HG02981 (cell line): ENCODE results near the gene SLC45A1.

Source experiments
- ATAC-seq: cut with Tn5 transposase; IDR thresholded peaks from one replicate; pipeline ENCODE4 v1.9.1; 2021; ENCODE audit warnings: mild to moderate bottlenecking, moderate library complexity; ENCODE audit not compliant: unreplicated experiment

The SLC45A1 gene

GRCh38 chr1:8352471-8352845, 34.5 kb downstream of the SLC45A1 start:
- no peak for ATAC-seq

- no peak for ATAC-seq
These were observed 35.2 kb downstream of the SLC45A1 start for GRCh38 chr1:8352886-8353785.

GRCh38 chr1:8354038-8354437, 36.1 kb downstream of the SLC45A1 start:
- no peak for ATAC-seq

DNA sequence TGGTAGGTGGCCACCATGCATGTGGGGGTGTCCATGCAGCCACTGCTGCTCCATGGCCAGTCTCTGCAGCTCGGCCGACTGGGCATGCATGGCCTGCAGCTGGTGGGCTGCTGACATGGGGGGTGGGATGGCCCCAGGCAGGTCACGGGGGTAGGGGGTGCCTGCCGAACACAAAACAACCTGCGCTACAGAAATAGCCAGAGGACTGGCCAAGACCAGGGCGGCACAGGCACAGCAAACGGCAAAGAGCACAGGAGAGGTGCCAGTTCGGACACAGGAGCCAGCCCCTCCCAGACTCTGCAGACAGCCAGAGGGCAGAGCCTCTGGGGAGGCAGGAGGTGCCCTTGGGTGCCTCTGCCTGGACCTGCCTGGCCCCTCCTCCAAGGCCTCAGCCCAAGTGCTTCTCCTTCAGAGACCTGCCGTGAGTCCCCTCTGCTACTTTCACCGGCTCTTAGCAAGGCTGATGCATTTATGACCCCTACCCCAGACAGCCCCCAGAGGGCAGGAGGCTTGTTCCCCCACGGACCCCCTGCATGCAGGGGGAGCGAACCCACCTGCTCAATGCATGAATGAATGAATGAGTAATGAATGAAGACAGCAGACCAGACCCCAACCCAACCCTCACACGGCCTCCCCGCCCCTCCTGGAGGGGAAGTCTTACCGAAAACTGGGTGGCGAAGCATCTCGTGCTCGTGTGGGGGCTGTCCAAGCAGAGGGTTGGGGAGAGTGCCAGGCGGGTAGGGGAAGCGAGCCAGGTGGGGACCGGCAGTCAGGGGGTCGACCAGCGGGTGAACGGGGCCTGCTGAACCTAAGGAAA, 37.7 kb downstream of the SLC45A1 start:
- ATAC-seq, result no peak

- no peak for ATAC-seq
These were observed 38.6 kb downstream of the SLC45A1 start for GRCh38 chr1:8356256-8357209.

DNA sequence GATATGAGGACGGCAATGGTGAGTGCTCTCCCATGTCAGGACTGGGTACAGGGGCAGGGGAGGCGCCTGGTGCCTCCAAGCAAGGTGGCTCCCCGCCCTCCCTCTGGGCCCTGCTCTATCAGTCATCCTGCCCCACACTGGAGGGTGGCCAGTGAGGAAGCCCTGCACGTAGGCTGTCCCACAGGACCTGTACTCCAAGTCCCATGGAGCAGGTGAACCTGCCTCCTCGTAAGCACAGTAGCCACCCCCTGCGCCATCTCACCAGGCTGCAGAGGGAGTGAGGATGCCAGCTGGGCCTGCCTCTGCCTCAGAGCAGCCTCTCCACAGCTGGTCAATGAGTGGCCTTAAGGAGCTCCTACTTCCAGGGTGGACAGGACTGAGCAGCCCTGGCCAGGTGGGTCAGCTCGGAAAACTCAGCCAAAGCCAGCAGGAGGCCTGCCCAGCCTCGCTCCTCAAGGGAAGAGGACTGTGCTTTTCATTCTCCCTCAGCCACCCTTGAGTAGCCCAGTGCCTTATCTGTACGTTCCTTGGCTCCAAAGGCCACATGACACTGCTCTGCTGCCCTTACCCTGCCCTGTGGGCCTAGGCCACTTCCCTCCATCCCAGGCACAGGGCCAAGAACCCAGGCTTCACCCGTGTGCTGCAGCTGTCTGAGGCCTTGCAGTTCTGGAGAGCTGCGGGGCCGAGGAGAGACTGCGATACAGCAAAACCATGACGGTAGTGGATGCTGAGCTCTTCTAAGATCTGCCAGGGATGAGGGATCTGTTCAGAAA, 39.6 kb downstream of the SLC45A1 start:
- ATAC-seq, result no peak

GRCh38 chr1:8358241-8358896, 40.5 kb downstream of the SLC45A1 start:
- ATAC-seq, result no peak

- no peak for ATAC-seq
These were observed 41.1 kb downstream of the SLC45A1 start for GRCh38 chr1:8358897-8359616.

GRCh38 chr1:8359617-8360481, 41.9 kb downstream of the SLC45A1 start:
- no peak for ATAC-seq

GRCh38 chr1:8360493-8361197, 42.7 kb downstream of the SLC45A1 start:
- no peak for ATAC-seq

- no peak for ATAC-seq
These were observed 43.4 kb downstream of the SLC45A1 start for GRCh38 chr1:8361198-8361849.

GRCh38 chr1:8362701-8363101, 44.8 kb downstream of the SLC45A1 start:
- ATAC-seq, result no peak

GRCh38 chr1:8363186-8363766, 45.4 kb downstream of the SLC45A1 start:
- no peak for ATAC-seq

DNA sequence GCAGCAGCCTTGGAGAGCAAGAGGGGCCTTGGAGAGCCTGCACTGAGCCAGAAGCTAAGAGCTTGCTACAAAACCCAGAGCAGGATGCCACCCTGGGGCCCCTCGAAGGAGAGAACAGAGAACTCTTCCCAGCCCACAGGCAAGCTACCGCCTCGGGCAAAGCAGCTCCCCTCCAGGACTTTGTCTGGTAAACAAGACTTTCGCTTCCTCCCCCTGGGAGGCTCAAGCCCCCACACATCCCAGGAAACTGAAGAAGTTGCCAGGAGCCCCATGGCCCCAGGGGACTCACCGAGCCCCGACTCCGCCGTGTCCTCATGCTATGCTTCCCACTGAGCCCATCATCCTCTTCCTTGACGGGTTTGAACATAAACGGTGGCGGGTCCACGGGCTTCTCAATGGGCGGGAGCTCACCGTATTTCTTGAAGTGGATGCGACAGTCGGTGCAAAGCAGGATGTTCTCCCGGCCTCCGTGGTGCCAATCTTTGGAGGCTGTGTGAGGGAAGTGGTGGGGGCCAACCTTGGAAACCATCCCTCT, 45.9 kb downstream of the SLC45A1 start:
- ATAC-seq, result no peak

- ATAC-seq, result no peak
These were observed 46.9 kb downstream of the SLC45A1 start for GRCh38 chr1:8364528-8365442.
